ENCODE results near the gene EPHA8.

- TF ChIP-seq CTCF (CRISPR knock-in tag; IDR thresholded peaks at IDR 0.05): no peak
- TF ChIP-seq CHD2 (IDR thresholded peaks at IDR 0.05; ENCODE audit: low read depth, low read length): no peak
- TF ChIP-seq RAD21 (CRISPR knock-in tag; IDR thresholded peaks at IDR 0.05): no peak
- no peak for TF ChIP-seq CBX5 (CRISPR knock-in tag; IDR thresholded peaks at IDR 0.05; ENCODE audit: borderline replicate concordance)
- TF ChIP-seq ZSCAN12 (CRISPR knock-in tag; IDR thresholded peaks at IDR 0.05): no peak
- no peak for TF ChIP-seq SAFB2 (CRISPR knock-in tag; IDR thresholded peaks at IDR 0.05; ENCODE audit: borderline replicate concordance, low read depth)
- TF ChIP-seq DMAP1 (CRISPR knock-in tag; IDR thresholded peaks at IDR 0.05): no peak
- TF ChIP-seq E2F1 (CRISPR knock-in tag; IDR thresholded peaks at IDR 0.05): no peak
- no peak for TF ChIP-seq ZNF224 (CRISPR knock-in tag; IDR thresholded peaks at IDR 0.05)
- no peak for TF ChIP-seq GTF2F1 (IDR thresholded peaks at IDR 0.05; ENCODE audit: low read length)
Measured at GRCh38 chr1:22591576-22591975, 28.3 kb downstream of the EPHA8 start.
